HG03139 (cell line): ENCODE measurements around the gene PLA1A.

Experiments
- ATAC-seq: cut with Tn5 transposase; IDR thresholded peaks from one replicate; pipeline ENCODE4 v1.9.1; 2021; ENCODE audit not compliant: unreplicated experiment

PLA1A gene

GRCh38 chr3:119636891-119637611 is 39.4 kb downstream of the PLA1A start:
- ATAC-seq, result no peak

- ATAC-seq, result peak; percentile 30
Observed at GRCh38 chr3:119637679-119638477, 40.2 kb downstream of the PLA1A start.

GRCh38 chr3:119639494-119640350 is 42.0 kb downstream of the PLA1A start:
- no peak for ATAC-seq

- no peak for ATAC-seq
Observed at GRCh38 chr3:119641416-119641815, 43.7 kb downstream of the PLA1A start.

GRCh38 chr3:119642746-119643473 is 45.2 kb downstream of the PLA1A start:
- no peak for ATAC-seq

GRCh38 chr3:119643528-119643927 is 45.8 kb downstream of the PLA1A start:
- ATAC-seq, result no peak

- no peak for ATAC-seq
Observed at GRCh38 chr3:119644481-119644880, 46.8 kb downstream of the PLA1A start.

- no peak for ATAC-seq
Observed at GRCh38 chr3:119645813-119646212, 48.1 kb downstream of the PLA1A start.

- ATAC-seq, result no peak
Observed at GRCh38 chr3:119647171-119647570, 49.5 kb downstream of the PLA1A start.

GRCh38 chr3:119647843-119648575 is 50.3 kb downstream of the PLA1A start:
- no peak for ATAC-seq

GRCh38 chr3:119649761-119650160 is 52.1 kb downstream of the PLA1A start:
- no peak for ATAC-seq

GRCh38 chr3:119652306-119653033 is 54.8 kb downstream of the PLA1A start:
- ATAC-seq, result no peak

- ATAC-seq, result no peak
Observed at GRCh38 chr3:119653876-119654275, 56.2 kb downstream of the PLA1A start.

- no peak for ATAC-seq
Observed at GRCh38 chr3:119657887-119658702, 60.4 kb downstream of the PLA1A start.

GRCh38 chr3:119658994-119659393 is 61.3 kb downstream of the PLA1A start:
- no peak for ATAC-seq

GRCh38 chr3:119659606-119660291 is 62.1 kb downstream of the PLA1A start:
- ATAC-seq, result no peak

- ATAC-seq, result no peak
Observed at GRCh38 chr3:119660474-119661440, 63.1 kb downstream of the PLA1A start, which contains the start of gene POPDC2. POPDC2 (minus strand) TSS chr3:119660589; CDS start chr3:119660423, 166 bp downstream.
